ENCODE data around the gene OR52K2.
"Not testable (repeated sequence)": the region's sequence is repeated elsewhere in the genome, so short reads cannot be mapped to it uniquely, and the experiment has no call there.

OR52K2 gene

GRCh38 chr11:4484310-4484709 is 35.2 kb downstream of the OR52K2 start:
- Histone ChIP-seq H2AFZ (ENCODE audit: low read length) (no peak overlapping the region), H2AK5ac (ENCODE audit: low read depth, low read length) (no peak overlapping the region), H3K18ac (ENCODE audit: low read length) (no peak overlapping the region), H4K91ac (ENCODE audit: low read depth, low read length, poor library complexity) (no peak overlapping the region), H3K9ac (ENCODE audit: low read depth, low read length, poor library complexity) (no peak overlapping the region), H3K4me3 (ENCODE audit: low read length in 2 of 2) (no peak overlapping the region), H3K4ac (ENCODE audit: low read length) (no peak overlapping the region), H4K8ac (ENCODE audit: low read depth, low read length) (no peak overlapping the region), H2BK12ac (ENCODE audit: low read length) (no peak overlapping the region), H3K14ac (ENCODE audit: low read length) (no peak overlapping the region), H3K9me3 (replicated peaks in 1 of 2; ENCODE audit: control insufficient read depth in 2 of 2, insufficient read depth in 1 of 2, low read depth in 1 of 2, low read length in 2 of 2) (no peaks in the 10 kb centered on the region), H3K4me1 (ENCODE audit: control insufficient read depth in 2 of 2, insufficient read depth in 1 of 2, low read depth in 1 of 2, low read length in 2 of 2) (peaks cover 0 to 2% of the 10 kb centered on the region in 2 donors), H3K23ac (ENCODE audit: low read depth, low read length, poor library complexity) (no peak overlapping the region), H3K27me3 (ENCODE audit: control insufficient read depth in 3 of 3, insufficient read depth in 3 of 3, low read depth in 1 of 3, low read length in 3 of 3) (peaks cover 0 to 3% (median 0%) of the 10 kb centered on the region in 3 experiments), H2BK120ac (ENCODE audit: low read depth, low read length) (no peak overlapping the region), H3K79me1 (ENCODE audit: low read depth, low read length) (no peaks in the 10 kb centered on the region), H3K36me3 (replicated peaks in 1 of 2; ENCODE audit: control insufficient read depth in 2 of 2, insufficient read depth in 2 of 2, low read length in 2 of 2) (no peaks in the 10 kb centered on the region), H2BK5ac (ENCODE audit: low read length) (no peak overlapping the region), H2BK15ac (ENCODE audit: low read length) (no peak overlapping the region), H3K27ac (replicated peaks; ENCODE audit: low read length) (no peak overlapping the region), H3K4me2 (ENCODE audit: insufficient read depth, low read length, poor library complexity, severe bottlenecking) (no peak overlapping the region)
- WGBS, 2 donors (ENCODE audit: extremely low coverage in 2 of 2, insufficient read length in 2 of 2, insufficient replicate concordance in 1 of 2), result no CpG with 5 or more reads among the region's 4 CpGs
- no peak for DNase-seq (ENCODE audit: low spot score)

- not testable (repeated sequence) for H3K9ac ChIP-seq (ENCODE audit: low read depth, low read length, poor library complexity); H3K9me3 ChIP-seq (replicated peaks in 1 of 2; ENCODE audit: control insufficient read depth in 2 of 2, insufficient read depth in 1 of 2, low read depth in 1 of 2, low read length in 2 of 2); H3K27ac ChIP-seq (replicated peaks; ENCODE audit: low read length); H3K79me1 ChIP-seq (ENCODE audit: low read depth, low read length); H3K4me3 ChIP-seq (ENCODE audit: low read length in 2 of 2); DNase-seq (ENCODE audit: low spot score); H2BK15ac ChIP-seq (ENCODE audit: low read length); H2AK5ac ChIP-seq (ENCODE audit: low read depth, low read length); H2AFZ ChIP-seq (ENCODE audit: low read length); H3K14ac ChIP-seq (ENCODE audit: low read length); H2BK5ac ChIP-seq (ENCODE audit: low read length); H3K4me2 ChIP-seq (ENCODE audit: insufficient read depth, low read length, poor library complexity, severe bottlenecking); H2BK120ac ChIP-seq (ENCODE audit: low read depth, low read length); H4K91ac ChIP-seq (ENCODE audit: low read depth, low read length, poor library complexity); H3K23ac ChIP-seq (ENCODE audit: low read depth, low read length, poor library complexity); H3K36me3 ChIP-seq (replicated peaks in 1 of 2; ENCODE audit: control insufficient read depth in 2 of 2, insufficient read depth in 2 of 2, low read length in 2 of 2); H3K18ac ChIP-seq (ENCODE audit: low read length); H2BK12ac ChIP-seq (ENCODE audit: low read length); H3K4me1 ChIP-seq (ENCODE audit: control insufficient read depth in 2 of 2, insufficient read depth in 1 of 2, low read depth in 1 of 2, low read length in 2 of 2); H4K8ac ChIP-seq (ENCODE audit: low read depth, low read length); H3K4ac ChIP-seq (ENCODE audit: low read length)
- peaks cover 0 to 21% (median 0%) of the 10 kb centered on the region in 3 experiments for H3K27me3 ChIP-seq (ENCODE audit: control insufficient read depth in 3 of 3, insufficient read depth in 3 of 3, low read depth in 1 of 3, low read length in 3 of 3)
- WGBS, 2 donors (ENCODE audit: extremely low coverage in 2 of 2, insufficient read length in 2 of 2, insufficient replicate concordance in 1 of 2), result no CpG with 5 or more reads among the region's 2 CpGs
Observed at GRCh38 chr11:4491405-4491804, 42.3 kb downstream of the OR52K2 start.

- no peak overlapping the region for H2AK5ac ChIP-seq (ENCODE audit: low read depth, low read length)
- H3K27ac ChIP-seq (replicated peaks; ENCODE audit: low read length), result no peak overlapping the region
- no peaks in the 10 kb centered on the region for H3K36me3 ChIP-seq (replicated peaks in 1 of 2; ENCODE audit: control insufficient read depth in 2 of 2, insufficient read depth in 2 of 2, low read length in 2 of 2)
- H3K9me3 ChIP-seq (replicated peaks in 1 of 2; ENCODE audit: control insufficient read depth in 2 of 2, insufficient read depth in 1 of 2, low read depth in 1 of 2, low read length in 2 of 2), result no peaks in the 10 kb centered on the region
- WGBS, 2 donors (ENCODE audit: extremely low coverage in 2 of 2, insufficient read length in 2 of 2, insufficient replicate concordance in 1 of 2), result no CpG with 5 or more reads among the region's 4 CpGs
- no peak overlapping the region for H3K4me3 ChIP-seq (ENCODE audit: low read length in 2 of 2)
- no peak overlapping the region for H3K18ac ChIP-seq (ENCODE audit: low read length)
- no peak overlapping the region for H2BK5ac ChIP-seq (ENCODE audit: low read length)
- no peaks in the 10 kb centered on the region for H3K79me1 ChIP-seq (ENCODE audit: low read depth, low read length)
- H2AFZ ChIP-seq (ENCODE audit: low read length), result no peak overlapping the region
- H3K14ac ChIP-seq (ENCODE audit: low read length), result no peak overlapping the region
- H3K27me3 ChIP-seq (ENCODE audit: control insufficient read depth in 3 of 3, insufficient read depth in 3 of 3, low read depth in 1 of 3, low read length in 3 of 3), result peaks cover 0 to 27% (median 0%) of the 10 kb centered on the region in 3 experiments
- no peak overlapping the region for H2BK12ac ChIP-seq (ENCODE audit: low read length)
- H3K9ac ChIP-seq (ENCODE audit: low read depth, low read length, poor library complexity), result no peak overlapping the region
- no peak overlapping the region for H4K91ac ChIP-seq (ENCODE audit: low read depth, low read length, poor library complexity)
- no peak for DNase-seq (ENCODE audit: low spot score)
- no peak overlapping the region for H2BK15ac ChIP-seq (ENCODE audit: low read length)
- no peak overlapping the region for H3K4ac ChIP-seq (ENCODE audit: low read length)
- no peak overlapping the region for H3K23ac ChIP-seq (ENCODE audit: low read depth, low read length, poor library complexity)
- no peak overlapping the region for H4K8ac ChIP-seq (ENCODE audit: low read depth, low read length)
- no peaks in the 10 kb centered on the region for H3K4me1 ChIP-seq (ENCODE audit: control insufficient read depth in 2 of 2, insufficient read depth in 1 of 2, low read depth in 1 of 2, low read length in 2 of 2)
- no peak overlapping the region for H2BK120ac ChIP-seq (ENCODE audit: low read depth, low read length)
- no peak overlapping the region for H3K4me2 ChIP-seq (ENCODE audit: insufficient read depth, low read length, poor library complexity, severe bottlenecking)
Observed at GRCh38 chr11:4491878-4492606, 42.9 kb downstream of the OR52K2 start.

GRCh38 chr11:4493480-4493818 is 44.4 kb downstream of the OR52K2 start:
- Histone ChIP-seq H4K91ac (ENCODE audit: low read depth, low read length, poor library complexity) (no peak overlapping the region), H3K27ac (replicated peaks; ENCODE audit: low read length) (no peak overlapping the region), H2AK5ac (ENCODE audit: low read depth, low read length) (no peak overlapping the region), H4K8ac (ENCODE audit: low read depth, low read length) (no peak overlapping the region), H3K4me1 (ENCODE audit: control insufficient read depth in 2 of 2, insufficient read depth in 1 of 2, low read depth in 1 of 2, low read length in 2 of 2) (no peaks in the 10 kb centered on the region), H3K18ac (ENCODE audit: low read length) (no peak overlapping the region), H3K14ac (ENCODE audit: low read length) (no peak overlapping the region), H2BK120ac (ENCODE audit: low read depth, low read length) (no peak overlapping the region), H3K9me3 (replicated peaks in 1 of 2; ENCODE audit: control insufficient read depth in 2 of 2, insufficient read depth in 1 of 2, low read depth in 1 of 2, low read length in 2 of 2) (no peaks in the 10 kb centered on the region), H2AFZ (ENCODE audit: low read length) (no peak overlapping the region), H3K4me3 (ENCODE audit: low read length in 2 of 2) (no peak overlapping the region), H2BK15ac (ENCODE audit: low read length) (no peak overlapping the region), H3K4ac (ENCODE audit: low read length) (no peak overlapping the region), H3K27me3 (ENCODE audit: control insufficient read depth in 3 of 3, insufficient read depth in 3 of 3, low read depth in 1 of 3, low read length in 3 of 3) (peaks cover 0 to 37% (median 0%) of the 10 kb centered on the region in 3 experiments), H3K23ac (ENCODE audit: low read depth, low read length, poor library complexity) (no peak overlapping the region), H3K4me2 (ENCODE audit: insufficient read depth, low read length, poor library complexity, severe bottlenecking) (no peak overlapping the region), H2BK5ac (ENCODE audit: low read length) (no peak overlapping the region), H3K79me1 (ENCODE audit: low read depth, low read length) (no peaks in the 10 kb centered on the region), H3K36me3 (replicated peaks in 1 of 2; ENCODE audit: control insufficient read depth in 2 of 2, insufficient read depth in 2 of 2, low read length in 2 of 2) (no peaks in the 10 kb centered on the region), H3K9ac (ENCODE audit: low read depth, low read length, poor library complexity) (no peak overlapping the region), H2BK12ac (ENCODE audit: low read length) (no peak overlapping the region)
- WGBS, 2 donors (ENCODE audit: extremely low coverage in 2 of 2, insufficient read length in 2 of 2, insufficient replicate concordance in 1 of 2), result no CpG with 5 or more reads among the region's 5 CpGs
- no peak for DNase-seq (ENCODE audit: low spot score)

Measured in neuronal stem cell (in vitro differentiated cells).